NCI-H226 (cell line): ENCODE results near the gene PRIMPOL.
"Not testable (repeated sequence)": the region's sequence is repeated elsewhere in the genome, so short reads cannot be mapped to it uniquely, and the experiment has no call there.

Source experiments
- DNase-seq: peaks from one replicate; pipeline ENCODE4 v3.0.0-alpha.2; 2015

Gene PRIMPOL

GRCh38 chr4:184641022-184641421 is 8.5 kb upstream of the PRIMPOL start:
- DNase-seq, result no peak

- DNase-seq, result no peak
Observed at GRCh38 chr4:184641451-184641850, 8.1 kb upstream of the PRIMPOL start.

GRCh38 chr4:184643731-184644130 is 5.8 kb upstream of the PRIMPOL start:
- no peak for DNase-seq

DNA sequence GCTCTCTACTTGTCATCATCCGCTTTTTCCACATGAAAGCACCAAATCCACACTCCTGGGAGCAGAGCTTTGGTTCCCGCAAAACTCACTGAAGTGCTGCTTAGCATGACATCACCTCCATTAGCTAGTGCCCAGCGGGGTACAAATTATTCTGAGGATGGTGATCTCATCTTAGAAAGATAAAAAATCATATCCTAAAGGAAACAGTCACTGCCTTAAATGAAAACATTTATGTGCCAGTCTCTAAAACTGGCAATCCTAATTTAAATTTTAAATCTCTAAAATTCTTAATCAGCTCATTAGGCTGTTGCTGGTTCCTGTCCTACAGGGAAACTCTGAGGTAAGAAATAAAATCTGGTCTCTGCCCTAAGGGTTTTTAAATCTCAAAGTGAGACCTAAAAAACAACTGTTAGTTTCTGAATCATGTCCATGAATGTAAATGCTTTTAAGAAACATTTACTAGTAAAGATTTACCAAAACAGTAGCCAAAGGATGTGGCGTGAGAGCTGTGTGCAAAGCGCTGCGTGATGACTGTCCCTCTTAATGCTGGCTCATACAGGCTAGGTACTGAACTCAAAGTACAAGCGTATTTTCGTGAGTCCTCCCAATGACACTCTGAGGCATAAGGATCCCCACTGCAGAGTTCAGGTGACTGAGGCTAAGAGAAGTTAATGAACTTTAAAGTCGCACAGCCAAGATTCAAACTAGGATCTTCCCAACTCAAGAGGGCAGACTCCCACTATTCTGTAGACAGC is 4.8 kb upstream of the PRIMPOL start:
- DNase-seq, result peak; percentile 14

DNA sequence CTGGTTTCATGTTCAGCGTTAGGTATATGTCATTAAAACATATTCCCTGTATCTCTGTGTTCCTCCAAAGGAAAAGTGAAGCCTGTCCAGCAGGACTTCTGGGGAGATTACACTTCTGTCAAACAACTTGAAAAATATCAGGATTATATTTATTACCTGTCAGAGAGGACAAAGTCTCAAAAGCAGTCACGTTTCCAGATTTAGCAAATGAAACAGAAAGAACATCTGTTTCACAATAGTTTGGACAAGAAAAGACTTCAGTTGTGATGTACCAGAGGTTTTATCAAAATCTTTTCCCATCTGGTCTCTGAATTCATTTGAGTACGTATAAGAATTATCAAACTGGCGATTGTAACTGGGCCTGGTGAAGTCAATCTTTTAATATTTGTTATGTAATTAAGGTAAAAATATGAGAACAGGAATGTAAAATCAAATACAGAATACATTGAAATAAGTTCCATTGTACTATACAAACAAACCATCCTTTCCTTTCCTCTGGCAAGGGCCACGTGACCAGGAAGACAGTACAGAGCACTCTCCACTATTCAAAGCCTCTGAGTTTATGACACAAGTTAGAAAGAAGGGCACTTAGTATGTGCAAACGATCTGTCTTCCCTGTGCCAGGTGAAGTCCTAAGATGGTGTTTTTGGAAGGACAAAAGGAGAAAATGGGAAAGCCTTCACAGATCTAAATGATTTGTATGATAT is 3.5 kb upstream of the PRIMPOL start:
- DNase-seq, result no peak

DNA sequence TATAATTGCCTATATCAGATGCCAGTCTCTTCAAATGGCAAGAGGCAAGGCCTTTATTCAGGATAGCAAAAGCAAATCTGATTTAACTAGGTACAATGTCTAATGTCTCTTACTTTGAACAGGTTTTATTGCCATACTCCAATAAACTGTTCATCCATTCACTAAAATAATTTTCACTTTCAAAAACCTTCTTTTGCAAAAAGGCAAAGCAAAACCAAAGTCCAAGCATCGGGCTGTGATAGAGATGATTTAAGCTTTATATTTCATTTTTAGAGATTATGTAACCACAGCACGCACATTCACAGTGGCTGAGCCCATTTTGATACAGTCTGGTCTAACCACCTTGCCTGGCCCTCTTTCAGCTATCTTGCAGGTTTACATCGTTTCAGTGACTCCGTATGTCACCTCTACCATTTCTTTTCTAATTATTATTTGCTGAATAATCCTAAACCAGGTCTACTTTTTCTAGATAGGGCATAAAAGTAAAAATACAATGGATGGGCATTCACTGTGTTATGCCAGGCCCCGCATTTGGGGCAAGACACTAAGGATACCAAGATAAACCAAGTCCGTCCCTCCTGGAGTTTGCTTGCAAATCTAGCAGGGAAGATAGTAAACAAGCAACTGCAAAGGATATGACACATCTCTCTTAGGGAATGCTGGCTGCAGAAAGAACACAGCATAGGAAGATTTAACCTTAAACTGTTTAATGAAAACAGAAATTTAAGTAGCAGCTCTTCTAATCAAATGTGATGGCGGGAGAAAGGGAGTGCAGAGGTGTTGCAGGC is 2.1 kb upstream of the PRIMPOL start:
- DNase-seq, result no peak

DNA sequence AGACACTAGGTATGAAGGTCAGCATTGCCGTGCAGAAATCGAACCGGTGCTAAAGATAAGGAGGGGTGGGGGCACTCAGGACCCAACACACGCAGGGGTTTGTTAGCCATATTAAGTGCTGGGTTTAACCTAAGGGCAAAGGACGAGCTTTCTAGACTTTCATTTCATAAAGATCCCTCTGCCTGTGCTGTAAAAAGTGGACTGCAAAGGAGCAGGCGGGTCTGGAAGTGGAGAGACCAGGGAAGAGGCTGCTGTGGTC is 1.6 kb upstream of the PRIMPOL start:
- no peak for DNase-seq

GRCh38 chr4:184648313-184649025 is 1.1 kb upstream of the PRIMPOL start:
- no peak for DNase-seq

- DNase-seq, result no peak
Observed at GRCh38 chr4:184649971-184650855, 675 bp downstream of the PRIMPOL start.

- no peak for DNase-seq
Observed at GRCh38 chr4:184651899-184652298, 2.4 kb downstream of the PRIMPOL start.

DNA sequence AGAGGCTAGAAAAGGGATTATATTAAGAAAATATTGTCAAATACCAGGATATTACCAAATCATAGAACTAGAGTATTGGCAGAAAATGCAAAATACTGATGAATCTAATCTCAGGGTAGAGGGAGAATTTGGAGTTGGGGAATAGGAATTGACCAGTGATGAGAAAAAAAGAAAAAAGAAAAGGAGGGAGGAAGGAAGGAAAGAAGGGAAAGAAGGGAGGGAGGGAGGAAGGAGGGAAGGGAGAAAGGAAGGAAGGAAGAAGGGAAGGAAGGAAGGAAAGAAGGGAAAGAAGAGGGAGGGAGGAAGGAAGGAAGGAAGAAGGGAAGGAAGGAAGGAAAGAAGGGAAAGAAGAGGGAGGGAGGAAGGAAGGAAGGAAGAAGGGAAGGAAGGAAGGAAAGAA is 3.1 kb downstream of the PRIMPOL start:
- not testable (repeated sequence) for DNase-seq

- peak; percentile 3 for DNase-seq
Observed at GRCh38 chr4:184653650-184654049, 4.1 kb downstream of the PRIMPOL start.

DNA sequence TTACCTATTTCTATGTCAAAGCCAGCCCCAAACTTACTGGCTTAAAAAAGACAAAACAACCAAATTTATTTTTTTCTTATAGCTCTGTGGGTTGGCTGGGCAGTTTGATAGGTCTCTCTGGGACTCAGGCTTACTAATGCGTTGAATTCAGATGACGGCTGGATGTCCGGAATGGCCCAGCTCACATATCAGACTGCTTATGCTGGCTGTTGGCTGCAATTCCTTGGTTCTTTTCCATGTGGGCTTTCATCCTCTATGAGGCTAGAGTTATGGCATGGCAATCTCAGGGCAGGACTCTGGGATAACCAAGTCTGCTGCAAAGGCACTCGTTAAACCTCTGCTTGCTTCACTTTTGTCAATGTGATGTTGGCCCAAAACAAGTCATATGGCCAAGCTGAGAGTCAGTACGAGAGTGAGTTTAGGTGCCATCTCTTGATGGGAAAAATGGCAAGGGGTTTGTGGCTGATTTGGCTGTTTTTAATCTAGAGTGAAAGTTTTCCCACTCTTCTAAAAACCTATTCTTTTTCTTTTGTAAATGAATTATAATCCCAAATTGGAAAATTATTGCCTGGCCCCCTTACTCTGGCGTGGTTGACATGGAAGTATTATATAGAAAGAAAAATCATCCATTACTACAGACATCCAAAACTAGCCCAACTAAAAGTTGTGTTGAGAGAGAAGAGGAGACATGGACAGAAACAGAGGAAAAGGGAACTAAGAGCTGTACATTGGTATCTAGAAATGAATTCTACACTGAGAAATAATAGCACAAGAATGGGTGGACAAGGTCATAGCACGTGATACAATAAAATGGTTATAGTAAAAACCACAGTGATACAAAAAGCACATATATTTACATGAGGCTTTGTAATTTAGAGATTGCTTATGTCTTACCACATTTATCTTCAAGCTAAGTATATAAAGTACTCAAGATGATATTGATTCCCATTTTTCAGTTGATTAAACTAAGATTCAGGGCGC is 6.6 kb downstream of the PRIMPOL start:
- DNase-seq, result no peak

GRCh38 chr4:184657144-184657543 is 7.6 kb downstream of the PRIMPOL start:
- DNase-seq, result no peak

DNA sequence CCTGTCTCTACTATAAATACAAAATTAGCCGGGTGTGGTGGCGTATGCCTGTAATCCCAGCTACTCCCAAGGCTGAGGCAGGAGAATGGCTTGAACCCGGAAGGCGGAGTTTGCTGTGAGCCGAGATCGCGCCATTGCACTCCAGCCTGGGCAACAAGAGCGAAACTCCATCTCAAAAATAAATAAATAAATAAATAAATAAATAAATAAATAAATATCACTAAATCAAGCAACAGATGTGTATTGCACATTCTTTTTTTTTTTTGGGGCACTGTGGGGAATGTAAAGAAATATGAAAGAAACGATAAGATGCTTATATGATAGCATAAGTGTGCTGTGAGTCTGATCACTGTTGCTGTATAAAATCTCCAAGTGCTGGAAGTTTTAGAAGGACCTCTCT is 8.3 kb downstream of the PRIMPOL start:
- DNase-seq, result not testable (repeated sequence)

- DNase-seq, result no peak
Observed at GRCh38 chr4:184660978-184661377, 11.4 kb downstream of the PRIMPOL start.

DNA sequence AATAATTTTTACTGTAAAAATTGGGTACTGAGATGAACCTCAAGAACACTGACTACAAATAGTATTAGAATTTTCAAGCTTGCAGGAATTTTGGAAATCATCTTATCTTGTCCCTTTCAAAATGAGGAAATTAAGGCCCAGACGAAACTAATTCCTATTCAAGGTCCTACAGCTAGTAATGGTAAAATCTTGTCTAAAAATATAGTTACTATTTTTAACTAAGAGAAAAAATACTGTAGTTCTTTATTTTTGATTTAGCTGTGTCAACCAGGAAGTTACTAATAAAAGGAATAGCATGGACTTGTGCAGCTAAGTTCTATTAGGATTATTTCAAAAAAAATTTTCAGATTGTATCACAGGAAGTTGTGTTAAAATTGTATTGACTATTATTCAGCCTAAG is 12.7 kb downstream of the PRIMPOL start:
- no peak for DNase-seq

- DNase-seq, result no peak
Observed at GRCh38 chr4:184664445-184665210, 15.1 kb downstream of the PRIMPOL start.

GRCh38 chr4:184666670-184667069 is 17.1 kb downstream of the PRIMPOL start:
- DNase-seq, result no peak

DNA sequence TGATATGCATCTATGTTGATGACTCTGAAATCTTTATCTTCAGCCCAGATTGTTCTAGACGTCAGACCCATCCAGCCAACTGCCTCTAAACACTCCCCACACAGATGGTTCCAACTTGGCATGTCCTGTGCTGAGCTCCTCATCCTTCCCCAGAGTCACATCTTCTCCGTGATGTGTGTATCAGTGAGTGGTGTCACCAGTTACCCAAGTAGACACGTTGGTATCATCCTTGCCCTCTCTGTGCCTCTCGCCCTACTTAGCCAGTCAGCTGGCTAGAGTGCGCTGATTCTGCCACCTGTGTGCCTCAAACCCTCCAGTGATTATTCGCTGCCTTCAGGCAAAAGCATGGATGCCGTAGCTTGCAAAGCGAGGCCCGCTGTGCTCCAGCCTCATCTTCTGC is 18.6 kb downstream of the PRIMPOL start:
- DNase-seq, result no peak
